Fibroblast of skin of left quadriceps (primary cell): ENCODE results near the gene GJA1.
"Not testable (repeated sequence)": the region's sequence is repeated elsewhere in the genome, so short reads cannot be mapped to it uniquely, and the experiment has no call there.

ENCODE experiments used
- DNase-seq, 2 experiments: peaks; one replicate each; pipeline ENCODE4 v3.0.0-alpha.2; 2013; ENCODE audit warnings: low read depth in 2 of 2

GJA1 gene

DNA sequence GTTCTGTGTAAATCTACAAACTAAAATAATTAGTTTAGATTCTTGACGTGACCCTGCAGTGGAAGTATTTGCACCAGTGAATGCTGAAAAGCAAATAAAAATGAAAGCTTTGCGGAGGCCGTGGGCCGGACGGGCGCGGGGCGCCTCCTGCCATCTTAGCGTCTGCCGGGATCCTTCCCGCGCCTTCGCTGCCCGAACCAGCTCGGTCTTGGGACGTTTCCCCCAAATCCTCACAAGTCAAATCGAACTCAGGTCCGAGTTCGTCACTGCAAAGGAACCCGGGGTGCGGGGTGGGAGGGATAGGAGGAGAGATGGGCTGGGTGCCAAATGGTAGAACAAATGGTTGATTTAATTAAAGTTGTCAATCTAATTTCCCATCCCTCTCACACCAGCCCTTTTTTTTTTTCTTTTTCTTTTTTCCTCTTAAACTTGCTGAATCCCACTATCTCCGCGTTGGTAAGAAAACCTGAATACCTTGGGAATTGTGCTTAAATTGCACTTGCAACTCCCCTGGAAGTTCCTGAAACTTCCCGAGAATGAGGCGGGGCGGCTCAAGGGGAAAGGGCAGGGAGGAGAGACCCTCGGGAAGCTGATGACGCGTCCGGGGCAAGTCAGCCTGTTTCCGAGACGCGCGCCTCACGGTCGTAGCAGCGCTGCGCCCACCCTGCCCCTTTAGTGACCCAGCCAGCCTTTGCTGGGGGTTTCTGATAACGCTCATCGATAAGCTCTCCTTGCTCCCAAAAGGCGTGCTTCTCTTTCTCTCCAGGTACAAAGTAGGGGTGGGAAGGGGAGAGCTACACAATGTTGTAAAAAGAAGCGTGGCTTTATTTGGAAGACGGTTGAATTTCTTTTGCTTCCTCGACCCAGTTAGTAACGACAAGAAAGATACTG lies 1.8 kb downstream of the GJA1 start:
- no peak for DNase-seq

DNA sequence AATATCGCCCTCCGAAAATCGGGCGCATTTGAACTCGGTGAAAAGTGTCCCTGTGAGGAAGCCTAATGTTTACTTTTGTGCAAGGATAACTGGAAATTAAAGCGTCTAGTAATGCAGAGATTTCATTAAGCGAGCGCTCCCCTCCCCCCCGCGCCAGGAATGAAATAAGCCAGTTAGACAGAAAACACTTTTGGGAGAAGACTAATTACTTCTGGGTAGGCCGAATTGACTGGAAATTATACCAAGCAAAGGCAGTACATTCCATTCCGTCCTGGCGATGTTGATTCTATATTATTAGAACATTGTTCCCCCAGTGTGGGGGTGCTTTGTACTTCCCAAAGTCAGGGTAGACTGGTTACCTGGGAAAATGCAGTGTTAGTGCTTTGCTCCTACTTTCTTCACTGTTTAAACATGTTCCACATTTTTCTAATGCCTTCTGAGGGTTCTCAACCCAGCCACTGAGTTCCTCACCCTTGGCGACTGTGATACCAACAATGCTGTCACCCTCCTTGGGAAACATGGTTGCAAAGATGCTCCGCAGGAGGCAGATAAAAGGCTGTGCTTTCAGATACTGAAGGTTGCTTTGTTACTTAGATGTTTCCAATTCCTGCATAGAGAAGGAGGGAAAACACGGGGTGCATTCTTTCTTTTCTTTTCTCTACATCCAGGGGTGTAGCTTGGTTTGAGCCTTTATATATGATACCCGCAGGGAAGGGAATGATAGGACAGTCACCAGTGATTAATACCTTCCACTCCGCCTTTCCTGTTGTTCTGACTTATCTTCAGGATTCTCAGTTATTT lies 2.6 kb downstream of the GJA1 start:
- DNase-seq: no peak

DNA sequence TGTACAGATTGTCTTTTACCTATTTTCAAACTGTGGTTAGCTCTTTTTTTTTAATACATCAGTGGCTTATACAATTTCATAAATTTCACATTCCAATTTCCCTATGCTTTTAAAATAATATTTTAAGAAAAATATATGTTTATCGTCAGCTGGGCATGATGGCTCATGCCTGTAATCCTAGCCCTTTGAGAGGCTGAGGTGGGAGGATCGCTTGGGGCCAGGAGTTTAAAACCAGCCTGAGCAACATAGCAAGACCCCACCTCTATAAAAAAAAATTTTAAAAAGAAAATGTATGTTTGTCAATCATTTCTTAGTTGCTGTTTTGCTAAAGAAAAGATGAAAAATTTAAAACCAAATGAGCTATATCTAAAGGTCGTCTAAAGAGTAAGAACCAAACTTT lies 3.4 kb downstream of the GJA1 start:
- DNase-seq: no peak

GRCh38 chr6:121439475-121439874 lies 4.0 kb downstream of the GJA1 start:
- DNase-seq: no peak

DNA sequence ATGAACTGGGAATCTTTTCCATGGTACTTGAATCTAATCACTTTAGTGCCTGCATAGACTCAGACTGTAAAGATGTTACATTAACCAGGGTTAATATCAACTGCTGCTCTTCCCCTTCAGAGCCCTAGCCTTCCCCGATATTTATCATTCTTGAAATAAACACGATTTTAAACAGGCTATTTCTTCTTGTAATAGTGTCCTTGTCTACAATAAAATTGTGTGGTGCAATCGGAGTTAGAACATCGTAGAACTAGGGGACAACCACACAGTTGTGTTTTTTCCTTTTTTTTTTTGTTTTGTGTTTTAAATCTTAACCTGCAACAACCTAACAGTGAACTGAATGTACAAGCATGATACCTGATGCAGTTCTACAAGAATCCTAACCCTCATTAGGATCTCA lies 4.5 kb downstream of the GJA1 start:
- no peak for DNase-seq

- no peak for DNase-seq
Observed at GRCh38 chr6:121441477-121441876, 6.0 kb downstream of the GJA1 start.

DNA sequence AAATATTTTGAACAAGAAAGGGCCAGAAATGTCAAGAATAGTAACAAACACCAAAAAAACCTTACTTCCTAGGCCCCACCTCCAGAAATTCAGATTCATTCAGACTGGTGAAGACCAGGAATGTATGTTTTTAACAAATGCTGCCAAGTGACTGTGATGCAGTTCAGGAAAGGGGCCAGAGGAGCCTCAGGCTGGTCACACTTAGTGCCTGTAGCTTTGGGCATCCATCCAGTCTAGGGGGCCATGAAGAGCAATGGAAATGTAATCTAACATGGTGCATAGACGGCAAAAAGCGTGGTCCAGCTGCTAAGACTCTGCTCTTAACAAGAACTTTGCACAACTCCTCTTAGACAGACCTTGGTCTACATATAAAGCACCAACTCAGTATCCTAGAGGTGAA lies 7.1 kb downstream of the GJA1 start:
- DNase-seq: no peak

DNA sequence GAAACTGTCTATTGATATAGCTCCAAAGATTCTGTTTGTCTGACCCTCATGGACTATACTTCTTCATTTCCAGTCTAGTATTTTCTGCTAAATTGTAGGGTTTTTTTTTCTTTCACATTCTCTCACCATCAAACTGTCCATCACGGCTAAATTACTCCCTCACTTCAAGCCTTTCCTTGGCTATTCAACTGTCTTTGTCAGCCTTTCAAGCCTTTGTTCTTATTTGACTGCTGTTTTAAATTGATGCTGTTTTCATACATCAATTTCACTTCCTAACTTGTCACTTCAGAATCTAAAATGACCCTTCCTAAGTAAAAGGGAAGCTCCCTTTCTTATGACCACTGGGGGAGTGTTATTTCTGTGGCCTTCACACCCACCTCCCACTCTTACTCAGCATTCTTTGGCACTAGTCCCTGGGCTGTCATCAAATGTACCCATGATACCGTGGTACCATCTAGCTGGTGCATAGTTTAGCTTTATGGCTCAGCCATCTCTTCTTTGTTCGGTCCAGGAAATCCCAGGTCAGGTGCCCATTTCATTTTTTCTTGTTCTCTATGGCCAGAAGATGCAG lies 8.6 kb downstream of the GJA1 start:
- no peak for DNase-seq

GRCh38 chr6:121446705-121447104 lies 11.3 kb downstream of the GJA1 start:
- DNase-seq: not testable (repeated sequence)

GRCh38 chr6:121447746-121448145 lies 12.3 kb downstream of the GJA1 start:
- DNase-seq: not testable (repeated sequence)

- DNase-seq: not testable (repeated sequence)
Observed at GRCh38 chr6:121448528-121448927, 13.1 kb downstream of the GJA1 start.

- no peak for DNase-seq
Observed at GRCh38 chr6:121449331-121449730, 13.9 kb downstream of the GJA1 start.

- no peak for DNase-seq
Observed at GRCh38 chr6:121450242-121450641, 14.8 kb downstream of the GJA1 start.

DNA sequence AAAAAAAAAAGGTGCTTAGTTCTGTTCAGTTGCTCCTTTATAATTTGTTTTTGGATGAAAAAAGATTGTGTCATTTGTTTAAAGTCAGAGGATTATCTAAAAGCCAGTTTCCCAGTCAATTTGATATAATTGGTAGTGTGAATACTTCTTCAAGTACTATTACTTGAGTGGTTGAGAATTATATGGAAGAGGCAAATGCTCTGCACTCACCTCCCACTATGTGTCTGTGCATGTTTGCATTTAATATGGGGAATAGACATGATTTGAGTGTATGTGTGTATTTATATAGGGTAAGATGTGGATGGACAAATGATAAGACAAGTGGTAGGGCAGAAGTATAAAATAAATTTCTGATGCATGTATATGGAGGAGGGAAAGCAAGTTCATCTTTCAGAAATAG lies 15.8 kb downstream of the GJA1 start:
- no peak for DNase-seq

DNA sequence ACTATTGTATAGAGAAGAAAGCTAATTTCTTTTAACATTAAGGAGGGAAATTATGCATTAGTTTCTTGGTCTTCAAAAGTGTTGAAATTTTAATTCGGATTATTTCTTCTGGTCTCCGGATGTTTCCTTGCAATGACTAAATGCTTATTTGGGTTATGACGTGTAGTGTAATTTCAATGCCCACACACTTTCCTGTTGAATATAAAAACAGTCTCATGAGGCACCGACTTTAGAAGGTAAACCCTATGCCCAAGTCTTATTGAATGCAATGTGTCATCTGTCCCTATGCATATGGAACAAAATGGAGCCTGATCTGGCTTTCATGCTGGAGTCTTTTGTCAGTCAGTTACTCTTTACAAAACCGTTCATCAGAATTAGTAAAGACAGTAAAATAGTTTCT lies 17.7 kb downstream of the GJA1 start:
- DNase-seq: no peak

GRCh38 chr6:121460170-121460569 lies 24.7 kb downstream of the GJA1 start:
- DNase-seq: no peak

- DNase-seq: no peak
Observed at GRCh38 chr6:121463087-121463486, 27.6 kb downstream of the GJA1 start.

GRCh38 chr6:121465101-121465500 lies 29.7 kb downstream of the GJA1 start:
- DNase-seq: no peak

- no peak for DNase-seq
Observed at GRCh38 chr6:121479486-121480098, 44.1 kb downstream of the GJA1 start.

GRCh38 chr6:121480099-121480713 lies 44.8 kb downstream of the GJA1 start:
- no peak for DNase-seq

DNA sequence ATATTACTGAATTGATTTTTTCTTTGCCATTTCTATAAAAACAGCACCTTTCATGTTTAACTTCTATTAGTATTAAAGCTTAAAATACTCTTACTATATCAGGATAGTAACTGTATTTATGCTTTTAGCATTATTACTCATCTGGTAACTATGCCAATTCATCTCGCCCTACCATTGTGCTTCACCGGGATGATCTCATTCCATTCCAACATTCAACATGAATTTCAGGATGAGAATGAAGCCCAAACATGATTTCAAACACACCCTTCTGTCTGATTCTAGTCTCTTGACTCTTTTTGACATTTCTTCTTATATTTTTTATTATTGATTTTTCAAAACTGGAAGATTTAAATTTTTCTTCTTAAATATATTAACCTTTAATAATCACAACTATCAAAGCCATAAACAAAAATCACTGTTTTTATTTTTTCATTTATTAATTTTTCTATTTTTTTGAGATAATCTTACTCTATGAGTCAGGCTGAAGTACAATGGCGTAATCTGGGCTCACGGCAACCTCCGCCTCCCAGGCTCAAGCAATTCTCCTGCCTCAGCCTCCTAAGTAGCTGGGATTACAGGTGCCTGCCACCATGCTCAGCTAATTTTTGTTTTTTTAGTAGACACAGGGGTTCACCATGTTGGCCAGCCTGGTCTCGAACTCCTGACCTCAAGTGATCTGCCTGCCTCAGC lies 46.7 kb downstream of the GJA1 start:
- peak; percentile 46 to 51 for DNase-seq
